Nephron progenitor cell (in vitro differentiated cells): Measurements from ENCODE around the gene SUN2.

Experiments used
- DNase-seq: peaks from one replicate; pipeline ENCODE4 v3.0.0; 2021
- H3K27ac Mint-ChIP-seq: 2 replicates; pipeline ENCODE4 v1.8.0; 2021; ENCODE audit warnings: mild to moderate bottlenecking, moderate library complexity, mixed read lengths
- H3K27me3 Mint-ChIP-seq: 2 replicates; pipeline ENCODE4 v1.8.0; 2021; ENCODE audit warnings: mild to moderate bottlenecking, low read depth, mixed read lengths; ENCODE audit not compliant: poor library complexity
- H3K36me3 Mint-ChIP-seq: 2 replicates; pipeline ENCODE4 v1.8.0; 2021; ENCODE audit warnings: low read depth, mixed read lengths
- H3K4me1 Mint-ChIP-seq: 2 replicates; pipeline ENCODE4 v1.8.0; 2021; ENCODE audit warnings: mixed read lengths
- H3K4me3 Mint-ChIP-seq: 2 replicates; pipeline ENCODE4 v1.8.0; 2021; ENCODE audit warnings: mild to moderate bottlenecking, moderate library complexity, mixed read lengths
- H3K9me3 Mint-ChIP-seq: 2 replicates; pipeline ENCODE4 v1.8.0; 2021; ENCODE audit warnings: mild to moderate bottlenecking, moderate library complexity, mixed read lengths
- TF ChIP-seq, protein P1 (sequence below): fragments of 200-600 bp; sonication (generic); IDR thresholded peaks from 2 replicates; pipeline ENCODE4 v1.5.0; 2021; ENCODE audit warnings: antibody characterized with exemption

SUN2 gene

DNA sequence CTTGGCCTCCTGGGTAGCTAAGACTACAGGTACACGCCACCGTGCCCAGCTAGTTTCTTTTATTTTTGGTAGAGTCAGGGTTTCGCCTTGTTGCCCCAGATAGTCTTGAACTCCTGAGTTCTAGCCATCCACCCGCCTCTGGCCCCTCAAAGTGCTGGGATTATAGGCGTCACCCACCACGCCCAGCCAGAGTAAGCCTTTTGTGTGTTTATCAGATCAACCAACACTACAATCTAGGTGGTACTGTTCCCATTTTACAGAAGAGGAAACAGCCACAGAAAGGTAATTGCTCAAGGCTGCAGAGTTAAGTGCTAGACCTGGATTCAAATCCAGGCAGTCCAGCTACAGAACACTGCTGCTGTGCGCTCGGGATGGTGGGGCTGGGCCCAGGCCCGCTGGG, 70.9 kb downstream of the SUN2 start:
- Mint-ChIP-seq H3K27me3 (peaks cover 3% of the 10 kb centered on the region), H3K27ac (no peak overlapping the region), H3K9me3 (peaks cover 24% of the 10 kb centered on the region), H3K36me3 (peaks cover 78% of the 10 kb centered on the region), H3K4me3 (no peak overlapping the region), H3K4me1 (peaks cover 18% of the 10 kb centered on the region)
- no peak for DNase-seq
- TF ChIP-seq, protein P1, sequence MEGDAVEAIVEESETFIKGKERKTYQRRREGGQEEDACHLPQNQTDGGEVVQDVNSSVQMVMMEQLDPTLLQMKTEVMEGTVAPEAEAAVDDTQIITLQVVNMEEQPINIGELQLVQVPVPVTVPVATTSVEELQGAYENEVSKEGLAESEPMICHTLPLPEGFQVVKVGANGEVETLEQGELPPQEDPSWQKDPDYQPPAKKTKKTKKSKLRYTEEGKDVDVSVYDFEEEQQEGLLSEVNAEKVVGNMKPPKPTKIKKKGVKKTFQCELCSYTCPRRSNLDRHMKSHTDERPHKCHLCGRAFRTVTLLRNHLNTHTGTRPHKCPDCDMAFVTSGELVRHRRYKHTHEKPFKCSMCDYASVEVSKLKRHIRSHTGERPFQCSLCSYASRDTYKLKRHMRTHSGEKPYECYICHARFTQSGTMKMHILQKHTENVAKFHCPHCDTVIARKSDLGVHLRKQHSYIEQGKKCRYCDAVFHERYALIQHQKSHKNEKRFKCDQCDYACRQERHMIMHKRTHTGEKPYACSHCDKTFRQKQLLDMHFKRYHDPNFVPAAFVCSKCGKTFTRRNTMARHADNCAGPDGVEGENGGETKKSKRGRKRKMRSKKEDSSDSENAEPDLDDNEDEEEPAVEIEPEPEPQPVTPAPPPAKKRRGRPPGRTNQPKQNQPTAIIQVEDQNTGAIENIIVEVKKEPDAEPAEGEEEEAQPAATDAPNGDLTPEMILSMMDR = no peak
